ENCODE measurements around the gene ERN1. TPM values are rescaled to one million over a fixed set of nuclear protein-coding genes. Genes with fewer than 3 reads are reported as not detected.
A peak's percentile ranks its signal among the peaks of the same experiment; 100 is the strongest.

Gene ERN1
- total RNA-seq, 1 experiment from 2014 or later: 13.5 TPM

DNA sequence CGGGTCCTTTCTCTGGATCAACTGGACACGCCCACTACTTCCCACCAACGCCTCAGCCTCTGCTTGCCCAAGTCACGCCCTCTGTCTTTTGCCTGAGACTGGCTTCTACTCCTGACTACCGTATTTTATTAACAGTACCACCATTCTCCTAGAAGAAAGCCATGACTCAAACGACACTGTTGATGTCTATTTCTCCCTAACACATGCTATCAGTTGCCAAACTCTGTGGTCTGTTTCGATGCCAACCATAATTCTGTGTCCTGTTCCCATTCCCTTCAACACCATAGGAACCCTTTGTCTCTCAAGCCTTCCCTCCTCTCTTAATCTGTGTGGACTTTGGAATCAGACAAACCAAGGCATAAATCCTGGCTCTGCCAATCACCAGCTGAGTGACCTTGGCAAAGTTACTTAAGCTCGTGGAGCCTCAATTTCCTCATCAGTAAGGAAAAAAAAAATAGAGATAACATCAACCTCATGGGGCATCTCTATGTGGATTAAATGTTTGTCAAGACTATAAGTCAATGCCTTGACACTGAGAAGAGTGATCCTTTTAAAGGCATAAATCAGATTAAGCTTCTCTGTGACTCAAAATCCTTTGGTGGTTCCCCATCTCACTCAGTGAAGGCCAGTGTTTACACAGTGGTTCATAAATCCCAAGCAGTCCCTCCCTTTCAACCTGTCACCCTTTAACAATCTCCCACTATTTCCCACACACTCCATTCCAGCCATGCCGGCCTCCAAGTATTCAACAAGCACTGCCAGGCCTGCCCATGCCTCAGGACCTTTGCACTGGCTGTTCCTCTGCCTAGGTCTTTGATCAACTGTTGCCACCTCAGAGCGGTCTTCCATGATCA is 45.6 kb downstream of the ERN1 start:
- ATAC-seq (peak; percentile 53), DNase-seq (peak; percentile 94)
- H3K4me1 ChIP-seq (ENCODE audit: insufficient read depth, low read length): peaks cover 73% of the 10 kb centered on the region
- TF ChIP-seq, protein P1, sequence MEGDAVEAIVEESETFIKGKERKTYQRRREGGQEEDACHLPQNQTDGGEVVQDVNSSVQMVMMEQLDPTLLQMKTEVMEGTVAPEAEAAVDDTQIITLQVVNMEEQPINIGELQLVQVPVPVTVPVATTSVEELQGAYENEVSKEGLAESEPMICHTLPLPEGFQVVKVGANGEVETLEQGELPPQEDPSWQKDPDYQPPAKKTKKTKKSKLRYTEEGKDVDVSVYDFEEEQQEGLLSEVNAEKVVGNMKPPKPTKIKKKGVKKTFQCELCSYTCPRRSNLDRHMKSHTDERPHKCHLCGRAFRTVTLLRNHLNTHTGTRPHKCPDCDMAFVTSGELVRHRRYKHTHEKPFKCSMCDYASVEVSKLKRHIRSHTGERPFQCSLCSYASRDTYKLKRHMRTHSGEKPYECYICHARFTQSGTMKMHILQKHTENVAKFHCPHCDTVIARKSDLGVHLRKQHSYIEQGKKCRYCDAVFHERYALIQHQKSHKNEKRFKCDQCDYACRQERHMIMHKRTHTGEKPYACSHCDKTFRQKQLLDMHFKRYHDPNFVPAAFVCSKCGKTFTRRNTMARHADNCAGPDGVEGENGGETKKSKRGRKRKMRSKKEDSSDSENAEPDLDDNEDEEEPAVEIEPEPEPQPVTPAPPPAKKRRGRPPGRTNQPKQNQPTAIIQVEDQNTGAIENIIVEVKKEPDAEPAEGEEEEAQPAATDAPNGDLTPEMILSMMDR (conservative IDR thresholded peaks at IDR 0.05; ENCODE audit: low read depth, low read length): no peak
- no peak for TF ChIP-seq EZH2phosphoT487 (IDR thresholded peaks at IDR 0.05; ENCODE audit: borderline replicate concordance, low read length)
- no peak for TF ChIP-seq EZH2 (IDR thresholded peaks at IDR 0.05; ENCODE audit: low read length, unreplicated experiment)
- CTCF ChIA-PET: interaction anchor here (1.2 kb wide), 1 partner anchor 49 kb away, joined by 4 read pairs; no protein-coding TSS in a partner anchor
- H3F3A ChIP-seq (ENCODE audit: low read length, unreplicated experiment): peaks cover 14% of the 10 kb centered on the region
- POLR2A ChIA-PET (ENCODE audit: unreplicated experiment): interaction anchor here (0.6 kb wide), 2 partner anchors 17 to 24 kb away, joined by 3 read pairs; no protein-coding TSS in a partner anchor
- H3K36me3 ChIP-seq (ENCODE audit: low read depth, low read length): no peaks in the 10 kb centered on the region
- H3K9me2 ChIP-seq (replicated peaks; ENCODE audit: low read length): no peaks in the 10 kb centered on the region
- intact Hi-C loops (cut with micrococcal nuclease): loop anchor here (5.0 kb wide), 1 partner anchor 57 kb away; no protein-coding TSS in a partner anchor
- no TSS peak for BruUV-seq (replicated peaks)
- H3K9me3 ChIP-seq (ENCODE audit: low read length): no peaks in the 10 kb centered on the region
- peak overlapping the region; percentile 79 for H3K9ac ChIP-seq (ENCODE audit: low read length)
- H4K20me1 ChIP-seq (ENCODE audit: low read length): no peaks in the 10 kb centered on the region
- H3K4me3 ChIP-seq (ENCODE audit: low read length): 0 out of 2 replicates have a peak overlapping the region, but pooled peaks have one; percentile 3
- H2AFZ ChIP-seq (ENCODE audit: low read length): no peak overlapping the region
- peak overlapping the region; percentile 80 for H3K4me2 ChIP-seq (ENCODE audit: low read length)
- H3K27ac ChIP-seq (ENCODE audit: low read length): peak overlapping the region; percentile 95
- peaks cover 20% of the 10 kb centered on the region for H3K79me2 ChIP-seq (ENCODE audit: low read length)
- H3K27me3 ChIP-seq (ENCODE audit: low read length): no peaks in the 10 kb centered on the region

DNA sequence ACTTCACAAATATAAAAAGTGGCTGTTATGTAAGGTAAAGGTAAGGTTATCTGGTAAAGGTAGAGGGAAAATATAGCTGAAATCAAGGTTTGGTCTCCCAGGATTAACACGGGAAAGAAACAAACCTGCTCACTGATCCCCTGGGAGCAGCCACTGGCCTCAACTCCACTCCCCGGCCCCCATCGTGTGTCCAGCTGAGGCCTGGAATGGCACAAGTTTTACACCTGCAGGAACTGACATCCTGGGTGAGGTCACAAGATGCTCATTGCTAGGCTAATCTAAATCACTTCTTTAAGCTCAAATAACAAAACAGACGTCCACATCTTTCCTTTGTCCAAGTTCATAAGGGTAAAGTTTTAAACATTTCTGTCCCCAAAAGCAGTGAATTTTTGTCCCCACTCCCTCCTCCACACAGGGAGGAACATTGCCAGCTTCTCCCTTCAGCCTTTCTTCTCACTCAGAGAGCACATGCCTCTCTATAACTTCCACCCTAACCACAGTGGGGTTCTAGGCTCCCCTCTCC is 46.3 kb downstream of the ERN1 start:
- no TSS peak for BruUV-seq (replicated peaks)
- no peaks in the 10 kb centered on the region for H4K20me1 ChIP-seq (ENCODE audit: low read length)
- ChIA-PET POLR2A (ENCODE audit: unreplicated experiment) (interaction anchor here (2.4 kb wide), 1 partner anchor 47 kb away, joined by 10 read pairs; the partner anchor contains the start of gene ERN1), CTCF (interaction anchor here (1.2 kb wide), 1 partner anchor 50 kb away, joined by 4 read pairs; no protein-coding TSS in a partner anchor)
- H3F3A ChIP-seq (ENCODE audit: low read length, unreplicated experiment): peaks cover 14% of the 10 kb centered on the region
- no peaks in the 10 kb centered on the region for H3K9me2 ChIP-seq (replicated peaks; ENCODE audit: low read length)
- peaks cover 73% of the 10 kb centered on the region for H3K4me1 ChIP-seq (ENCODE audit: insufficient read depth, low read length)
- no peak overlapping the region for H2AFZ ChIP-seq (ENCODE audit: low read length)
- peak overlapping the region; percentile 95 for H3K27ac ChIP-seq (ENCODE audit: low read length)
- peak overlapping the region; percentile 79 for H3K9ac ChIP-seq (ENCODE audit: low read length)
- DNase-seq (no peak), ATAC-seq (no peak)
- H3K4me2 ChIP-seq (ENCODE audit: low read length): peak overlapping the region; percentile 80
- H3K4me3 ChIP-seq (ENCODE audit: low read length): no peak overlapping the region
- H3K27me3 ChIP-seq (ENCODE audit: low read length): no peaks in the 10 kb centered on the region
- intact Hi-C loops (cut with micrococcal nuclease): loop anchor here (2.0 to 5.0 kb wide), 2 partner anchors 13 to 56 kb away; no protein-coding TSS in a partner anchor
- H3K79me2 ChIP-seq (ENCODE audit: low read length): peaks cover 20% of the 10 kb centered on the region
- H3K9me3 ChIP-seq (ENCODE audit: low read length): no peaks in the 10 kb centered on the region
- TF ChIP-seq EZH2 (IDR thresholded peaks at IDR 0.05; ENCODE audit: low read length, unreplicated experiment) (no peak), EZH2phosphoT487 (IDR thresholded peaks at IDR 0.05; ENCODE audit: borderline replicate concordance, low read length) (no peak)
- TF ChIP-seq, protein P1 (conservative IDR thresholded peaks at IDR 0.05; ENCODE audit: low read depth, low read length): no peak
- no peaks in the 10 kb centered on the region for H3K36me3 ChIP-seq (ENCODE audit: low read depth, low read length)

Measured in PC-3 (cell line).